Heart left ventricle (tissue), 13 donors: Measurements from ENCODE around the gene GTPBP3.

Experiments used
- POLR2A ChIP-seq, 2 donors: fragments of 450-650 bp; IDR thresholded peaks; one replicate each; pipeline ENCODE4 v1.6.1; 2017; ENCODE audit warnings: antibody characterized with exemption in 2 of 2, mild to moderate bottlenecking in 2 of 2, moderate library complexity in 2 of 2
- TF ChIP-seq, protein P1 (sequence below), 12 donors: fragments of 200-600 bp; sonication (generic) in 4 of 12; IDR thresholded peaks; one replicate each; pipeline versions ENCODE4 v1.5.0 to v1.8.0; 2018 to 2022; ENCODE audit warnings: antibody characterized with exemption in 12 of 12, mild to moderate bottlenecking in 5 of 12
- donor health status: ischemic (EF 13 %, LVEDD 7.1; RV severe dilation, severe dysfunction).
- donor health status: DM: no; HTN: yes; CAD: no.
- donor health status: DM: no; HTN: no; CAD: no.
- donor health status: ischemic (EF 25% LVEDD 6.9; RV normal size, moderate dysfunction).
- donor health status: ischemic (EF 25% LVEDD 5.7; RV mildly dilated, moderate dysfunction).
- donor health status: ischemic (EF 35%, LVEDD 5.7; RV mildly dilated, moderate dysfunction).
- donor health status: nonischemic (EF 11% LVEDD 7.7; RV severe dilation, severe dysfunction).
- donor health status: DM: yes; HTN: yes; CAD: no.
- donor health status: PGD.
- donor health status: ischemic (EF 29% LVEDD 5.4; RV normal size, mild dysfunction).
- donor health status: nonischemic (EF 23%, LVEDD 6.1; RV moderate dilation, normal function).

DNA sequence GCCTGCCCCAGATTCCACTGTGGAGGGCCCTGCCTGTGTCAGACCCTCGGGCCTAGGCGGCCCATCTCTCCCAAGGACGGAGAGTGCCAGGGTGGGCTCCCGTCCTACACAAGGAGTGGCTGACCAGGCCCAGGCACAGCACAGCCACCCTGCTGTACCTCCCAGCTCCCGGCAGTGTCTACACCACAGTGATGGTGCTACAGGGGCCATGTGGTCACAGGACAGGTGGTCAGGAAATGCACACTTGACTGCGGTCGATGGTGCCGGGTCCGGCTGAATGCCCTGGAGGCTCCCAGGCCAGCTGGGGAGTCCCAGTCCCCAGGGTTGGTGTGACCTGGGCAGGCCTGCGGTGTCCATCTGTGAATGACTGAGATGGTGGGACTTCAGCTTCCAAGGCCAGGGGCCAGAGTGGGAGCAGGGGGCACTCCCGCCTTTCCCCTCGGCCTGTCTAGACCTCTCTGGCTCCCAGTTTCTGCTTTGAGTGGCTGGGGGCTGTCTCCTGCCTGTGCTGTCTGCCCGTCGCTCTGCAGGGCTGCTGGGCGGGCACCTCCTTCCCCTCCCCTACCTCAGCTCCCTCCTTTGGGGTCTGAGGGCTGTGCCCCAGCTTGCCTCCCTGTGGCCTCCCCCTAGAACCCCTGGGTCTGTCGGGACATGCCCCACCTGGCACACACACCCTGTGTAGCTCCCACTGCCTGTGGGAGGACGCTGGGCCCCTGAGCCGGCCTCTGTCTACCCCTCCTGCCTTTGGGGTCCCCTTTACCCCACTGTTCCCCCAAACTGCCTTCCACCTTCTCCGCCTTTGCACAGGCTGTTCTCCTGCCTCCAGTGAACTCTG lies 15.5 kb upstream of the GTPBP3 start:
- TF ChIP-seq, protein P1, sequence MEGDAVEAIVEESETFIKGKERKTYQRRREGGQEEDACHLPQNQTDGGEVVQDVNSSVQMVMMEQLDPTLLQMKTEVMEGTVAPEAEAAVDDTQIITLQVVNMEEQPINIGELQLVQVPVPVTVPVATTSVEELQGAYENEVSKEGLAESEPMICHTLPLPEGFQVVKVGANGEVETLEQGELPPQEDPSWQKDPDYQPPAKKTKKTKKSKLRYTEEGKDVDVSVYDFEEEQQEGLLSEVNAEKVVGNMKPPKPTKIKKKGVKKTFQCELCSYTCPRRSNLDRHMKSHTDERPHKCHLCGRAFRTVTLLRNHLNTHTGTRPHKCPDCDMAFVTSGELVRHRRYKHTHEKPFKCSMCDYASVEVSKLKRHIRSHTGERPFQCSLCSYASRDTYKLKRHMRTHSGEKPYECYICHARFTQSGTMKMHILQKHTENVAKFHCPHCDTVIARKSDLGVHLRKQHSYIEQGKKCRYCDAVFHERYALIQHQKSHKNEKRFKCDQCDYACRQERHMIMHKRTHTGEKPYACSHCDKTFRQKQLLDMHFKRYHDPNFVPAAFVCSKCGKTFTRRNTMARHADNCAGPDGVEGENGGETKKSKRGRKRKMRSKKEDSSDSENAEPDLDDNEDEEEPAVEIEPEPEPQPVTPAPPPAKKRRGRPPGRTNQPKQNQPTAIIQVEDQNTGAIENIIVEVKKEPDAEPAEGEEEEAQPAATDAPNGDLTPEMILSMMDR (IDR thresholded peaks at IDR 0.05): no peak
- TF ChIP-seq POLR2A (IDR thresholded peaks at IDR 0.05): no peak
